Tibial nerve (tissue), 4 donors: ENCODE results near the gene MAST2.

Experiments
- CTCF ChIP-seq, 5 experiments: fragments of 200-600 bp in 3 of 5; fragments of 450-650 bp in 2 of 5; sonication (generic) in 3 of 5; IDR thresholded peaks; one replicate each; pipeline ENCODE4 v1.5.1; 2016 to 2019; ENCODE audit warnings: antibody characterized with exemption in 5 of 5, mild to moderate bottlenecking in 3 of 5, moderate library complexity in 2 of 5
- EP300 ChIP-seq, 2 donors: sonication (generic); formaldehyde crosslinking; IDR thresholded peaks; one replicate each; pipeline ENCODE4 v1.6.1; 2017; ENCODE audit warnings: antibody characterized with exemption in 2 of 2, mild to moderate bottlenecking in 1 of 2
- POLR2A ChIP-seq, 2 donors: fragments of 450-650 bp; IDR thresholded peaks; one replicate each; pipeline ENCODE4 v1.6.1; 2017; ENCODE audit warnings: antibody characterized with exemption in 2 of 2, mild to moderate bottlenecking in 2 of 2, moderate library complexity in 2 of 2

DNA sequence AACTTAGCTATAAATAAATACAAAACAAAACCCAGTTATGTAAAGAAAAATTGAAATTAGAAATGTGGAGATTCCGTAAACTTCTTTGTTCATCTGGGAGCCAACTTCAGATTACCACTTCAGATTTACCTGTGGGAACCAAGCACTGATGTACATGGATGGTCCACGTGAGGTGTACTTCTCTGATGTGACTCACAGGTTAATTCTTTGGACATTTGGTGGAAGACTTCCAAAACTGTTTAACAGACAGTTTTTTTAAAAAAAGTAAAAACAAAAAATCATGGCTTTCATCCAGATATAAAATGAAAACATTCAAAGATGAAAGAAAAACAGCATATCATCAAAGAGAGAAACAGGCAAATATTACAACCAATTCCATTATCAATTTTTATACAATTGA lies 92.0 kb downstream of the MAST2 start:
- TF ChIP-seq CTCF (IDR thresholded peaks at IDR 0.05), result no peak
- TF ChIP-seq EP300 (IDR thresholded peaks at IDR 0.05), result no peak
- no peak for TF ChIP-seq POLR2A (IDR thresholded peaks at IDR 0.05)
